Mammary epithelial cell (primary cell): ENCODE data around the gene PDE6A.

ENCODE experiments used
- EZH2 ChIP-seq: IDR thresholded peaks from 2 replicates; pipeline ENCODE4 v1.6.1; 2012; ENCODE audit warnings: low read length, inconsistent platforms, borderline replicate concordance
- TF ChIP-seq, protein P1 (sequence below), 2 donors: IDR thresholded peaks in 1 of 2; conservative IDR thresholded peaks in 1 of 2; 2 replicates each; pipeline ENCODE4 v1.5.1; 2011 to 2012; ENCODE audit warnings: inconsistent platforms in 2 of 2, low read length in 2 of 2, mild to moderate bottlenecking in 2 of 2, control low read depth in 1 of 2, low read depth in 1 of 2; ENCODE audit not compliant: insufficient read depth in 1 of 2; ENCODE audit errors: extremely low read depth in 1 of 2

DNA sequence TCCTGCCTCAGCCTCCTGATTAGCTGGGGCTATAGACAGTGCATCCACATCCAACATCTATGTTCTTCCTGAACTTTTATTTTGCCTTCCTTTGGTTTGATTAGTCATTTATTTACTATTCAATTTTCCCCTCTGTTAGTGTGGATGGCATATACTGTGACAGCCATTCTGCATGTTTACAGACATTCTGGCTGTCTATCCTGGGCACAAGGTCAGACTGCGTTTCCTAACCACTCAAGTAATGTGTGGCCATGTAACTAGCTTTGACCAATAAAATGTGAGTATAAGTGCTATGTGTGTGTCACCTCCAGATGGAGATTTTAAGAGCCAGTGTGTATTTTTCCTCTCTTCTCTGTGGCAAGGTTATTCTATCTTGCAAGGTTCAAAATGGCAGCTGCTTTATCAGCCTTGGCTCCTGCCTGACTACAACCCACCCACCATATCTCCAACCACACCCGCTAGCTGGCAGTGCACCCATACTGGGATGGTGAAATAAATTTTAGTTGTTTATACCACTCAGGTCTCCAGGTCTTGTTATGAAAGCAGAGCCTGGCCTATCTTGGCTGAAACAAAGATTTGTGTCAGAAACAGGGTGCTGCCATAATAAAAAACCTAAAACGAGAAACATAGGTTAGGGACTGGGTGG, 32.2 kb downstream of the PDE6A start:
- TF ChIP-seq, protein P1, sequence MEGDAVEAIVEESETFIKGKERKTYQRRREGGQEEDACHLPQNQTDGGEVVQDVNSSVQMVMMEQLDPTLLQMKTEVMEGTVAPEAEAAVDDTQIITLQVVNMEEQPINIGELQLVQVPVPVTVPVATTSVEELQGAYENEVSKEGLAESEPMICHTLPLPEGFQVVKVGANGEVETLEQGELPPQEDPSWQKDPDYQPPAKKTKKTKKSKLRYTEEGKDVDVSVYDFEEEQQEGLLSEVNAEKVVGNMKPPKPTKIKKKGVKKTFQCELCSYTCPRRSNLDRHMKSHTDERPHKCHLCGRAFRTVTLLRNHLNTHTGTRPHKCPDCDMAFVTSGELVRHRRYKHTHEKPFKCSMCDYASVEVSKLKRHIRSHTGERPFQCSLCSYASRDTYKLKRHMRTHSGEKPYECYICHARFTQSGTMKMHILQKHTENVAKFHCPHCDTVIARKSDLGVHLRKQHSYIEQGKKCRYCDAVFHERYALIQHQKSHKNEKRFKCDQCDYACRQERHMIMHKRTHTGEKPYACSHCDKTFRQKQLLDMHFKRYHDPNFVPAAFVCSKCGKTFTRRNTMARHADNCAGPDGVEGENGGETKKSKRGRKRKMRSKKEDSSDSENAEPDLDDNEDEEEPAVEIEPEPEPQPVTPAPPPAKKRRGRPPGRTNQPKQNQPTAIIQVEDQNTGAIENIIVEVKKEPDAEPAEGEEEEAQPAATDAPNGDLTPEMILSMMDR (conservative IDR thresholded peaks at IDR 0.05 in 1 of 2, IDR thresholded peaks at IDR 0.05 in 1 of 2; ENCODE audit: extremely low read depth in 1 of 2, insufficient read depth in 1 of 2, low read depth in 1 of 2, low read length in 2 of 2), result no peak
- no peak for TF ChIP-seq EZH2
